IMR-90 (cell line): ENCODE measurements around the gene ANAPC1.

ENCODE experiments used
- CEBPB ChIP-seq: IDR thresholded peaks from 2 replicates; pipeline ENCODE4 v1.6.1; 2012; ENCODE audit warnings: low read depth, low read length, improper control_type of control experiment
- CHD1 ChIP-seq: IDR thresholded peaks from 2 replicates; pipeline ENCODE4 v1.6.1; 2012; ENCODE audit warnings: low read depth, low read length, improper control_type of control experiment
- ELK1 ChIP-seq: fragments of 150-350 bp; IDR thresholded peaks from 2 replicates; pipeline ENCODE4 v1.6.1; 2016; ENCODE audit warnings: low read depth, mild to moderate bottlenecking, low read length, moderate library complexity, borderline replicate concordance
- NFE2L2 ChIP-seq: fragments of 150-350 bp; IDR thresholded peaks from 2 replicates; pipeline ENCODE4 v1.6.1; 2016; ENCODE audit warnings: low read depth, mild to moderate bottlenecking, low read length
- POLR2A ChIP-seq: IDR thresholded peaks from 2 replicates; pipeline ENCODE4 v1.6.1; 2012; ENCODE audit warnings: mild to moderate bottlenecking, low read depth, low read length
- RCOR1 ChIP-seq: IDR thresholded peaks from 2 replicates; pipeline ENCODE4 v1.6.1; 2012; ENCODE audit warnings: mild to moderate bottlenecking, low read length, improper control_type of control experiment; ENCODE audit not compliant: insufficient replicate concordance
- RFX5 ChIP-seq: IDR thresholded peaks from 2 replicates; pipeline ENCODE4 v1.8.0; 2012; ENCODE audit warnings: low read depth, mild to moderate bottlenecking, low read length, moderate library complexity
- SMC3 ChIP-seq: fragments of 150-350 bp; IDR thresholded peaks from 2 replicates; pipeline ENCODE4 v1.6.1; 2016; ENCODE audit warnings: low read depth, mild to moderate bottlenecking, antibody characterized with exemption, low read length, moderate library complexity
- TF ChIP-seq, protein P1 (sequence below): conservative IDR thresholded peaks from 2 replicates; pipeline ENCODE4 v1.5.1; 2012; ENCODE audit warnings: mild to moderate bottlenecking, low read depth, low read length, improper control_type of control experiment
- TF ChIP-seq, protein P2 (sequence below): fragments of 150-350 bp; IDR thresholded peaks from 2 replicates; pipeline ENCODE4 v1.6.1; 2017; ENCODE audit warnings: mild to moderate bottlenecking, antibody characterized with exemption, low read length, low read depth

DNA sequence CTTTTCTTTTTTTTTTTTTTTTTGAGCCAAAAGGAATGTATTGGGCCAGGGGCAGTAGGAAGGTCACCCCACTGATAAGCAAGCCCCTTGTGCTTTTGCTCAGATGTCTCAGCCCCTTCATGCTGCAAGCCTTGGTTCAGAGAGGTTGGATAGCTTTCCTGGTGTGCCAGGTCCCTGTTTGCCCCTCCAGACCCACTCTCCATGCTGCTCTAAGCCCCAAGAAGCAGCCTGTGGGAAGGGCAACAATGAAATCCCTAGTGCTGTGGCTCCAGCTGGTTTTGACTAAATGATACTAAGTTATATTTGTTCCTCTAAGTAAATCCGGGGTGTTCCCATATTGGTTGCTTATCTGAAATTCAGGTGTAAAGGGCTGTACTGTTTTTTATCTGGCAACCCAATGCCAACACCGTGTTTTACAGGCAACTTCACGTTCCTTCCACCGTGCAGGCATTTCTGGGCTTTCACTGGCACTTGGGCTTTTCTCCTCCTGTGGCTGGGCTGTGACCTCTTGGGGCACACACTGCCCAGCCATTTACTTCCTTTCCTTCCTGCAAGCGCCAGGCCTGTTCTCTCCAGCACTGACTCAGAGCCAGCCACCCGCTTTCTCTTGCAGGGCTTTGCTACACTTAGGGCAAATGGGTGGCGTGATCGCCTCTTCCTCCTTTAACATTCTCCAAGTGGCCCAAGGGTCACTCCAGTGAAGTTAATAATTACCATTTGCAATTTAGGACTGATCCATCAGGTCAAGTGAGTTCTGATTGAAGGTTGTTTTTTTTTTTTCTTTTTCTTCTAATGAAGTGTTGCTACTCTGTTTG lies 36.0 kb upstream of the ANAPC1 start:
- TF ChIP-seq, protein P1, sequence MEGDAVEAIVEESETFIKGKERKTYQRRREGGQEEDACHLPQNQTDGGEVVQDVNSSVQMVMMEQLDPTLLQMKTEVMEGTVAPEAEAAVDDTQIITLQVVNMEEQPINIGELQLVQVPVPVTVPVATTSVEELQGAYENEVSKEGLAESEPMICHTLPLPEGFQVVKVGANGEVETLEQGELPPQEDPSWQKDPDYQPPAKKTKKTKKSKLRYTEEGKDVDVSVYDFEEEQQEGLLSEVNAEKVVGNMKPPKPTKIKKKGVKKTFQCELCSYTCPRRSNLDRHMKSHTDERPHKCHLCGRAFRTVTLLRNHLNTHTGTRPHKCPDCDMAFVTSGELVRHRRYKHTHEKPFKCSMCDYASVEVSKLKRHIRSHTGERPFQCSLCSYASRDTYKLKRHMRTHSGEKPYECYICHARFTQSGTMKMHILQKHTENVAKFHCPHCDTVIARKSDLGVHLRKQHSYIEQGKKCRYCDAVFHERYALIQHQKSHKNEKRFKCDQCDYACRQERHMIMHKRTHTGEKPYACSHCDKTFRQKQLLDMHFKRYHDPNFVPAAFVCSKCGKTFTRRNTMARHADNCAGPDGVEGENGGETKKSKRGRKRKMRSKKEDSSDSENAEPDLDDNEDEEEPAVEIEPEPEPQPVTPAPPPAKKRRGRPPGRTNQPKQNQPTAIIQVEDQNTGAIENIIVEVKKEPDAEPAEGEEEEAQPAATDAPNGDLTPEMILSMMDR = no peak
- TF ChIP-seq RCOR1 (no peak), CEBPB (no peak), ELK1 (no peak), NFE2L2 (no peak), RFX5 (no peak), POLR2A (no peak), SMC3 (no peak), CHD1 (no peak)
- TF ChIP-seq, protein P2, sequence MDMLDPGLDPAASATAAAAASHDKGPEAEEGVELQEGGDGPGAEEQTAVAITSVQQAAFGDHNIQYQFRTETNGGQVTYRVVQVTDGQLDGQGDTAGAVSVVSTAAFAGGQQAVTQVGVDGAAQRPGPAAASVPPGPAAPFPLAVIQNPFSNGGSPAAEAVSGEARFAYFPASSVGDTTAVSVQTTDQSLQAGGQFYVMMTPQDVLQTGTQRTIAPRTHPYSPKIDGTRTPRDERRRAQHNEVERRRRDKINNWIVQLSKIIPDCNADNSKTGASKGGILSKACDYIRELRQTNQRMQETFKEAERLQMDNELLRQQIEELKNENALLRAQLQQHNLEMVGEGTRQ = no peak
